Measurements from ENCODE around the gene SPATA1.
A peak's percentile ranks its signal among the peaks of the same experiment; 100 is the strongest.

The SPATA1 gene

GRCh38 chr1:84506002-84506728 lies at the start of gene SPATA1, which contains the start of gene GNG5:
TSS of gene SPATA1 (plus strand) at chr1:84506386. CDS start at chr1:84516360, 9,974 bp downstream.
TSS of gene GNG5 (minus strand) at chr1:84506581. CDS start at chr1:84506091, 490 bp downstream.
- TF ChIP-seq MAX (IDR thresholded peaks at IDR 0.05; ENCODE audit: low read depth, low read length): peak; percentile 52
- peak; percentile 52 for TF ChIP-seq POLR2A (IDR thresholded peaks at IDR 0.05; ENCODE audit: extremely low read depth, insufficient read length)
- peak; percentile 73 for TF ChIP-seq MYC (IDR thresholded peaks at IDR 0.05; ENCODE audit: low read depth, low read length)
- TF ChIP-seq CTCF (IDR thresholded peaks at IDR 0.05; ENCODE audit: low read depth, low read length): no peak
- DNase-seq (ENCODE audit: low read depth): peak; percentile 97
- H3K4me3 ChIP-seq (ENCODE audit: low read depth, low read length): peak within 1 kb of the TSS; percentile 96

GRCh38 chr1:84462118-84462517 lies 44.1 kb upstream of the SPATA1 start:
- peak; percentile 38 for DNase-seq (ENCODE audit: low read depth)
- no peak overlapping the region for H3K4me3 ChIP-seq (ENCODE audit: low read depth, low read length)
- TF ChIP-seq MYC (IDR thresholded peaks at IDR 0.05; ENCODE audit: low read depth, low read length) (no peak), CTCF (IDR thresholded peaks at IDR 0.05; ENCODE audit: low read depth, low read length) (no peak), POLR2A (IDR thresholded peaks at IDR 0.05; ENCODE audit: extremely low read depth, insufficient read length) (no peak), MAX (IDR thresholded peaks at IDR 0.05; ENCODE audit: low read depth, low read length) (no peak)

- no peak for DNase-seq (ENCODE audit: low read depth)
- no peak for TF ChIP-seq MYC (IDR thresholded peaks at IDR 0.05; ENCODE audit: low read depth, low read length)
- TF ChIP-seq MAX (IDR thresholded peaks at IDR 0.05; ENCODE audit: low read depth, low read length): no peak
- TF ChIP-seq POLR2A (IDR thresholded peaks at IDR 0.05; ENCODE audit: extremely low read depth, insufficient read length): no peak
- no peak for TF ChIP-seq CTCF (IDR thresholded peaks at IDR 0.05; ENCODE audit: low read depth, low read length)
- no peak overlapping the region for H3K4me3 ChIP-seq (ENCODE audit: low read depth, low read length)
Measured at GRCh38 chr1:84467298-84467697, 38.9 kb upstream of the SPATA1 start.

- TF ChIP-seq MYC (IDR thresholded peaks at IDR 0.05; ENCODE audit: low read depth, low read length): no peak
- no peak for TF ChIP-seq MAX (IDR thresholded peaks at IDR 0.05; ENCODE audit: low read depth, low read length)
- no peak for TF ChIP-seq POLR2A (IDR thresholded peaks at IDR 0.05; ENCODE audit: extremely low read depth, insufficient read length)
- no peak for TF ChIP-seq CTCF (IDR thresholded peaks at IDR 0.05; ENCODE audit: low read depth, low read length)
- DNase-seq (ENCODE audit: low read depth): no peak
- no peak overlapping the region for H3K4me3 ChIP-seq (ENCODE audit: low read depth, low read length)
Measured at GRCh38 chr1:84476225-84476624, 30.0 kb upstream of the SPATA1 start.

GRCh38 chr1:84478876-84479868 lies 27.0 kb upstream of the SPATA1 start, which contains the start of gene RPF1:
TSS of gene RPF1 (plus strand) at chr1:84479266. CDS start at chr1:84479282, 16 bp downstream.
- peak within 1 kb of the TSS; percentile 94 for H3K4me3 ChIP-seq (ENCODE audit: low read depth, low read length)
- DNase-seq (ENCODE audit: low read depth): peak; percentile 85
- peak; percentile 87 for TF ChIP-seq MYC (IDR thresholded peaks at IDR 0.05; ENCODE audit: low read depth, low read length)
- peak; percentile 61 for TF ChIP-seq MAX (IDR thresholded peaks at IDR 0.05; ENCODE audit: low read depth, low read length)
- TF ChIP-seq POLR2A (IDR thresholded peaks at IDR 0.05; ENCODE audit: extremely low read depth, insufficient read length): peak; percentile 83
- TF ChIP-seq CTCF (IDR thresholded peaks at IDR 0.05; ENCODE audit: low read depth, low read length): no peak

Measured in NB4 (cell line).